ENCODE measurements around the gene STX2. TPM values are rescaled to one million over a fixed set of nuclear protein-coding genes. Genes with fewer than 3 reads are reported as not detected.
"Not testable (repeated sequence)": the region's sequence is repeated elsewhere in the genome, so short reads cannot be mapped to it uniquely, and the experiment has no call there.

The STX2 gene
- polyA plus RNA-seq (2013, experiment 1 of 2; ENCODE audit: insufficient read length) = 55.5 TPM
- polyA plus RNA-seq (2013, experiment 2 of 2; ENCODE audit: insufficient read length) = 50.1 TPM

DNA sequence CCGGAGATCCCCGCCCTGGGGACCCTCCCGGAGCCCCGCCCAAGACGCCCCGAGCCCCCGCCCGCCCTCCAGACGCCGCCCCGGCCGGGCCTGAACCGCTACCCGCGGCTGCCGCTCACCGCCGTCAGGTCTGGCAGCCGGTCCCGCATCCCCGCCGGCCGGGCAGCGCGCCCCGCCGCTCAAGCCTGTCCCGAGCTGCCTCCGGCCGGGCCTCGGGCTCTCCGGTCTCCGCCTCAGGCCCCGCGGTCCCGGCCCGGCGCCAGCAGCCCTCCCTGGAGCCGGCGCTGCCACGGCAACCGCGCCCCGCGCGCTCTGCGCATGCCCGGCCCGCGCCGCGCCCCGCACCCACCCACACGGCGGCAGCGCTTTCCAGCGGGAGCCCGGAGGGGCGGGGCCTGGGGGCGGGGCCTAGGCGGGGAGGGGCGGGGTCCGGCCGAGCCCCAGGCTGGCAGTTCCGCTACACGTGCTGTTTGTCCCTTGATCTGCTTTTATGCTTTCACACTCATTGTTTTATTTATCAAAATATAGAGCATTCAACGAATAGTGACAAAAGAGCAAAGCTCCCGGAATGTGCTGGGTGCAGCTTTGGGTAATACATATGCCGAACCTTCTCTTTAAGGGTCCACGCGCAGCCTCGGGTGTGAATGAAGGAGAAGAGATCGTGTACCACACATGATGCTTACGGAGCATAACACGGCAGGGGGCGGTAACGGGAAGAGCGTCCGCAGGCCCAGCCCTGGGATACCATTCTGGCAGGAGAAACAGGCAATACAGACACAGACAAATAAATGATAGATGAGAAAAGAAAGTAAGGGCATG is at the start of gene STX2:
Gene STX2 (minus strand): TSS at position 300 of the 819 bp plus-strand sequence. CDS start 151 bp downstream, at position 149.
- peak; percentile 79 for DNase-seq

- DNase-seq = not testable (repeated sequence)
Measured at GRCh38 chr12:130887190-130887589, 48.1 kb upstream of the STX2 start.

- DNase-seq = no peak
Measured at GRCh38 chr12:130881548-130881947, 42.5 kb upstream of the STX2 start.

DNA sequence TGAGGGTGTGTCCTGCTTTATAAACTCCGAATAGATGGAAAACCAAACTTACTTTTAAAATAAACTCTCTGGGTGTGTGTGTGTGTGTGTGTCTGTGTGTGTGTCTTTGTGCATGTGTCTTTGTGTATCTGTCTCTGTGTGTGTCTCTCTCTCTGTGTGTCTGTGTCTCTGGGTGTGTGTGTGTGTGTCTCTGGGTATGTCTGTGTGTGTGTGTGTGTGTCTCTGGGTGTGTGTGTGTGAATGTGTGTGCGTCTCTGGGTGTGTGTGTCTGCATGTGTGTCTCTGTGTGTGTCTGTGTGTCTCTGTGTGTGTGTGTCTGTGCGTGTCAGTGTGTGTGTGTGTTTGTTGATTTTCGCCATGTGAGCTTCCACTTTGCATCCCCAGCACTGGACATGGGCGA is 42.0 kb upstream of the STX2 start:
- no peak for DNase-seq

GRCh38 chr12:130880411-130880885 is 41.4 kb upstream of the STX2 start:
- no peak for DNase-seq

- DNase-seq = no peak
Measured at GRCh38 chr12:130879781-130880389, 40.8 kb upstream of the STX2 start.

DNA sequence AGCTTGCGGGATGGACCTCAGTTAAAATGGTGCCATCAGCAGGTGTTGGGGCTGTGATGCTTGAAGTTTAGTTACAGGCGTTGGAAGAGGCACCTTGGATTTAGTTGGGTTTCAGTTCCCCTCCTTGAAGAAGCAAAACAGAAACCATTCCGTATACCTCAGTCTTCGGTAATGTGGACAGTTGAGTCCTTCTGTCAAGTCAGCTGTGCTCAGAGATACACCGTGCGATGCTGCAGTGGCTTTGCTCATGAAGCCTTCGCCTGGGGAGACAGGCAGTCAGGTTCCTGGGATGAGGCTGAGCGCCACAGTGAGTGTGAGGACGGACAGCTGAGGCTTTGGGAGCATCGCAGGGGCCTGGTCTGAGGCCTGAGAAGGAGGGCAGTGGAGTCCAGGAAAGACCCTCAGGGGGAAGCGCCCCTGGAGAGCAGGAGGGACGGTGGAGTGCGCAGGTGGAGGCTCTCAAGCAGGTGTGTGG is 40.2 kb upstream of the STX2 start:
- no peak for DNase-seq

GRCh38 chr12:130878193-130879185 is 39.4 kb upstream of the STX2 start:
- no peak for DNase-seq

- no peak for DNase-seq
Measured at GRCh38 chr12:130877333-130877732, 38.3 kb upstream of the STX2 start.

DNA sequence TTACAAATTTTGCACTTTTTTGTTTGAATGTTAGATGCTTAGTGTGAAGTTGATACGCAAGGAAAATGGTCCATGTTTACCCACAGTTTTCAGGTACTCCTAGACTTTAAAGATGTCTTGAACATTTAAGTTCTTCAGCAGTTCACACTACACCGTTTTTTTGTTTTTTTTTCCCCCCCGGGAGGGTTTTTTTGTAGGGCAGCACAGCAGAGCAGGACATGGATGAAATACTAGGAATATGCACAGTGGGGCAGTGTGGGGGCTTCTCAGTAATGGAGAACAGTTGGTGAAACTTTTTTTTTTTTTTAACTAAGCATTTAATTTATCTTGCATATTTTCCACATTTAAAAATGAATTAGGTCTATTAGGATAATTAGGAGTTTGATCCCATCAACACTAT is 37.7 kb upstream of the STX2 start:
- no peak for DNase-seq

DNA sequence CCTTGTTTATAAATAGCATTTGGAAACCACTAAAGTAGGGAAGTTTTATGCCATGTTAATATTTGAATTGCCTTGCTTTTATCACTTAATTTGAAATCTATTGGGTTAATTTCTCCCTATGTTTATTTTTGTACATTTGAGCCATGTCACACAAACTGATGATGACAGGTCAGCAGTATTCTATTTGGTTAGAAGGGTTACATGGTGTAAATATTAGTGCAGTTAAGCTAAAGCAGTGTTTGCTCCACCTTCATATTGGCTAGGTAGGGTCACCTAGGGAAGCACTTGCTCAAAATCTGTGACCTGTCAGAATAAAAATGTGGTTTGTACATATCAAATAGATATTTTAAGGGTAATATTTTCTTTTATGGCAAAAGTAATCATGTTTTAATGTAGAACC is 37.2 kb upstream of the STX2 start:
- DNase-seq = no peak

DNA sequence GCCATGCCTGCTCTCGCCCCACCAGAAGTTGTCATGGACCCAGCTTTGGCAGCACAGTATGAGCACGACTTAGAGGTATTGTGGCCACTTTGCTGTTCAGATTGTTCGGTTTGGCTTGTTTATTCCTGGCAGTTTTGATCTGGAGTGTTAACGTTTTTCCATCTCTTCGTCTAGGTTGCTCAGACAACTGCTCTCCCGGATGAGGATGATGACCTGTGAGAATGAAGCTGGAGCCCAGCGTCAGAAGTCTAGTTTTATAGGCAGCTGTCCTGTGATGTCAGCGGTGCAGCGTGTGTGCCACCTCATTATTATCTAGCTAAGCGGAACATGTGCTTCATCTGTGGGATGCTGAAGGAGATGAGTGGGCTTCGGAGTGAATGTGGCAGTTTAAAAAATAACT is 36.7 kb upstream of the STX2 start:
- DNase-seq = not testable (repeated sequence)

DNA sequence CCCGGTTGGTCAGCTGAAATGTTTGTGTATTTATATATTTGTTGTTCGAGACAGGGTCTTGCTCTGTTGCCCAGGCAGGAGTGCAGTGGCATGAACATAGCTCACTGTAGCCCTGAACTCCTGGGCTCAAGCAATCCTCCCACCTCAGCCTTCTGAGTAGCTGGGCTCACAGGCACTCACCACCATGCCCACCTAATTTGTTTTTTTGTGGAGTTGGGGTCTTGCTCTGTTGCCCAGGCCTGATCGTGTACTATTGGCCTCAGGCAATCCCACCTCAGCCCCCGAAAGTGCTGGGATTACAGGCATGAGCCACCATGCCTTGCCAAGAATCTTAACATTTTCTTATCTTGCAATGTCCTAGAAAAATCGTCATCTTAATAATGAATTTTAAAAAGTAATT is 36.1 kb upstream of the STX2 start:
- DNase-seq = no peak

- DNase-seq = no peak
Measured at GRCh38 chr12:130874696-130875095, 35.6 kb upstream of the STX2 start.

DNA sequence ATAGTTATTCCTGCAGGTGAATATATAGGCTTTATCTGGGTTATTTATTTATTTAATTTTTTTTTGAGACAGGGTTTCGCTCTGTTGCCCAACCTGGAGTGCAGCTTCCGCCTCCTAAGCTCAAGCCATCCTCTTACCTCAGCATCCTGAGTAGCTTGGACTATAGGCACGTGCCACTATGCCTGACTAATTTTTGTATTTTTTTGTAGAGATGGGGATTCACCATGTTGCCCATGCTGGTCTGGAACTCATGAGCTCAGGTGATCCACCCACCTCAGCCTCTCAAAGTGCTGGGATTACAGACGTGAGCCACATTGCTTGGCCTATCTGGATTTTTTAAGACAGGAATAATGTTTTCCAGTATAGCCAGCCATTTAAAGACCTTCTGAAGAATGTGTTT is 34.8 kb upstream of the STX2 start:
- no peak for DNase-seq

- peak; percentile 31 for DNase-seq
Measured at GRCh38 chr12:130873106-130873795, 34.2 kb upstream of the STX2 start.

GRCh38 chr12:130872179-130873096 is 33.4 kb upstream of the STX2 start:
- DNase-seq = peak; percentile 40

- peak; percentile 93 for DNase-seq
Measured at GRCh38 chr12:130871286-130872178, 32.5 kb upstream of the STX2 start, which contains the start of gene RAN. RAN (plus strand) TSS chr12:130872066; CDS start chr12:130872594, 528 bp downstream.

Measured in fibroblast of skin of back (primary cell).